GM12873 (cell line): ENCODE results near the gene EEF1A2.

Experiments
- CTCF ChIP-seq: IDR thresholded peaks from 2 replicates; pipeline ENCODE4 v1.5.1; 2012; ENCODE audit warnings: low read depth, mild to moderate bottlenecking, moderate library complexity, low read length, control low read depth; ENCODE audit not compliant: insufficient read depth; ENCODE audit errors: missing control alignments

Gene EEF1A2

DNA sequence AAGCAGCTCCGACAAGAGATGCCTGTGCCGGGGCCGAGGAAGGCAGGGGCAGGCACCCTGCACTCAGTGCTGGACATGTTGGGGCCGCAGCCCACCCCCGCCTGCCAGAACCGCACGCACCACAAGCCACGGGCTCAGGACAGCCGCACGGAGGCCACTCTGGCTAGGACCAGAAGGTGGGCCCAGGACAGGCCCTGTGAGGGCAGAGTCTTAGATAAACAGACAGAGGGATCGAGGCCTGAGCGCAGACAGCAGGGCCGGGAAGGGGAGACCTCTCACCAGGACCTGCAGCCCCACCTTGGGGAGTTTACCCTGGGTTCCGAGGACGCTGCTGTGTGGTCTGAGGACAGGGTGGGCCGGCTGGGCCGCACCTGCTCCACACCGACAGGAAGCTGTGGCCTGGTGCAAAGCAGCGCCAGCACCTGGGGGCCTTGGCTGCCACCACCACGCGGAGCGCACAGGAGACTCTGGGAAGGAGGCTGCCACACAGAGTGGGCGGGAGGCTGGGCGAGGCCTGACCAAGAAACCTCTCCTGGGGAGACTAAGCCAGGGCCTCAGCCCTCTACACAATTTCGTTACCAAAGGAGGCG is 58.4 kb downstream of the EEF1A2 start:
- TF ChIP-seq CTCF, result no peak

- no peak for TF ChIP-seq CTCF
Observed at GRCh38 chr20:63439866-63440265, 59.0 kb downstream of the EEF1A2 start.

GRCh38 chr20:63438121-63438520 is 60.8 kb downstream of the EEF1A2 start:
- TF ChIP-seq CTCF, result no peak
